Neural progenitor cell (in vitro differentiated cells): ENCODE measurements around the gene XPNPEP3. TPM values are rescaled to one million over a fixed set of nuclear protein-coding genes. Genes with fewer than 3 reads are reported as not detected.
A peak's percentile ranks its signal among the peaks of the same experiment; 100 is the strongest.
"Not testable (repeated sequence)": the region's sequence is repeated elsewhere in the genome, so short reads cannot be mapped to it uniquely, and the experiment has no call there.

Experiments
- DNase-seq: peaks from one replicate; pipeline ENCODE4 v3.0.0-alpha.2; 2016; ENCODE audit warnings: low spot score
- H2AFZ ChIP-seq: fragments of 200-600 bp; sonication (generic); replicated peaks from 2 replicates; pipeline ENCODE4 v1.6.1; 2016; ENCODE audit warnings: antibody characterized with exemption
- H3F3A ChIP-seq: fragments of 200-600 bp; sonication (generic); 2 replicates; pipeline ENCODE4 v1.6.1; 2016; ENCODE audit warnings: antibody characterized with exemption, low read depth
- H3K27ac ChIP-seq: fragments of 200-600 bp; sonication (generic); 2 replicates; pipeline ENCODE4 v1.5.1; 2016; ENCODE audit warnings: mild to moderate bottlenecking
- H3K27me3 ChIP-seq: fragments of 200-600 bp; sonication (generic); 2 replicates; pipeline ENCODE4 v1.6.1; 2016; ENCODE audit warnings: mild to moderate bottlenecking, moderate library complexity
- H3K36me3 ChIP-seq: fragments of 200-600 bp; sonication (generic); 2 replicates; pipeline ENCODE4 v1.5.1; 2016
- H3K4me1 ChIP-seq: fragments of 200-600 bp; sonication (generic); 2 replicates; pipeline ENCODE4 v1.6.1; 2016; ENCODE audit warnings: mixed run types
- H3K4me2 ChIP-seq: fragments of 200-600 bp; sonication (generic); 2 replicates; pipeline ENCODE4 v1.6.1; 2016
- H3K4me3 ChIP-seq: fragments of 200-600 bp; sonication (generic); 2 replicates; pipeline ENCODE4 v1.5.1; 2016
- H3K79me2 ChIP-seq: fragments of 200-600 bp; sonication (generic); 2 replicates; pipeline ENCODE4 v1.6.1; 2016; ENCODE audit warnings: low read depth
- H3K9ac ChIP-seq: fragments of 200-600 bp; sonication (generic); 2 replicates; pipeline ENCODE4 v1.6.1; 2016
- H3K9me3 ChIP-seq: fragments of 200-600 bp; sonication (generic); 2 replicates; pipeline ENCODE4 v1.5.1; 2016; ENCODE audit warnings: low read depth
- H4K20me1 ChIP-seq: fragments of 200-600 bp; sonication (generic); 2 replicates; pipeline ENCODE4 v1.6.1; 2016; ENCODE audit warnings: low read depth
- H3K27ac Mint-ChIP-seq: 3 replicates; pipeline ENCODE4 v1.8.0; 2021; ENCODE audit warnings: mixed read lengths
- H3K27me3 Mint-ChIP-seq: 2 replicates; pipeline ENCODE4 v1.8.0; 2022; ENCODE audit warnings: low read depth, mild to moderate bottlenecking, inconsistent platforms, moderate library complexity, mixed read lengths; ENCODE audit not compliant: insufficient read depth
- H3K36me3 Mint-ChIP-seq: 3 replicates; pipeline ENCODE4 v1.8.0; 2021; ENCODE audit warnings: mixed read lengths
- H3K4me1 Mint-ChIP-seq: 3 replicates; pipeline ENCODE4 v1.8.0; 2021; ENCODE audit warnings: mixed read lengths
- H3K4me3 Mint-ChIP-seq: 3 replicates; pipeline ENCODE4 v1.8.0; 2021; ENCODE audit warnings: mild to moderate bottlenecking, moderate library complexity, mixed read lengths
- H3K9me3 Mint-ChIP-seq: 3 replicates; pipeline ENCODE4 v1.8.0; 2020; ENCODE audit warnings: mixed read lengths
- EZH2 ChIP-seq: fragments of 200-600 bp; sonication (generic); IDR thresholded peaks from 2 replicates; pipeline ENCODE4 v1.6.1; 2017; ENCODE audit warnings: antibody characterized with exemption, mild to moderate bottlenecking, moderate library complexity
- EZH2phosphoT487 ChIP-seq: fragments of 200-600 bp; sonication (generic); IDR thresholded peaks from 2 replicates; pipeline ENCODE4 v1.6.1; 2017; ENCODE audit warnings: antibody characterized with exemption
- total RNA-seq: library from RNA; depleted of rRNA; stranded (reverse); fragments of >200 nt; gene quantifications from 2 replicates; pipeline ENCODE4 v1.2.3, GENCODE V29; 2015; ENCODE audit warnings: low replicate concordance
- TF ChIP-seq, protein P1 (sequence below): fragments of 200-600 bp; sonication (generic); IDR thresholded peaks from 2 replicates; pipeline ENCODE4 v1.5.1; 2017; ENCODE audit warnings: antibody characterized with exemption, mild to moderate bottlenecking

Gene XPNPEP3
- total RNA-seq, 1 donor from 2014 or later: 21.4 TPM

DNA sequence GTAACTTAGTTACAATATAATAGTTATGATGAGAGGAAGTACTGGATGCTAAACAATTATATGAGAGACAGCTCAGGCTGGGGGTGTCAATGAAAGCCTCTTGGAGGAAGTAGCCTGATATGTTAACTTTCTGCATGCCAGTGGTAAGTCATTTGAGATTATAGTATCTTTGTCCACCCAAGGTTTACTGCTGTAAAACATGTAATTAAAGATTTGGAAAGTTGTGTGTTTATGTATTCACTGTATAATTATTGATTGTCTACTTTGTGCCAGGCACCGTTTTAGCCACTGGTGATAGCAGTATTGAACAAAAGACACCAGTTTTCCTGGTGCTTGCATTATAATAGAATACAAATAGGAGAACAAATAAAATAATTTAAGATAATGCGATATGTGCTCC is 5.6 kb downstream of the XPNPEP3 start:
- Mint-ChIP-seq H3K36me3 (peaks cover 5% of the 10 kb centered on the region), H3K9me3 (no peaks in the 10 kb centered on the region), H3K4me1 (peaks cover 9% of the 10 kb centered on the region), H3K27ac (no peak overlapping the region), H3K4me3 (no peak overlapping the region), H3K27me3 (peaks cover 2% of the 10 kb centered on the region)
- Histone ChIP-seq H4K20me1 (peaks cover 3% of the 10 kb centered on the region), H3K36me3 (no peaks in the 10 kb centered on the region), H3K79me2 (peaks cover 80% of the 10 kb centered on the region), H3F3A (peaks cover 9% of the 10 kb centered on the region), H3K27me3 (no peaks in the 10 kb centered on the region), H3K4me1 (peaks cover 8% of the 10 kb centered on the region), H3K27ac (no peak overlapping the region), H3K4me3 (no peak overlapping the region), H3K9me3 (no peaks in the 10 kb centered on the region), H2AFZ (no peak overlapping the region), H3K4me2 (no peak overlapping the region), H3K9ac (no peak overlapping the region)
- TF ChIP-seq EZH2phosphoT487 (no peak), EZH2 (no peak)
- TF ChIP-seq, protein P1, sequence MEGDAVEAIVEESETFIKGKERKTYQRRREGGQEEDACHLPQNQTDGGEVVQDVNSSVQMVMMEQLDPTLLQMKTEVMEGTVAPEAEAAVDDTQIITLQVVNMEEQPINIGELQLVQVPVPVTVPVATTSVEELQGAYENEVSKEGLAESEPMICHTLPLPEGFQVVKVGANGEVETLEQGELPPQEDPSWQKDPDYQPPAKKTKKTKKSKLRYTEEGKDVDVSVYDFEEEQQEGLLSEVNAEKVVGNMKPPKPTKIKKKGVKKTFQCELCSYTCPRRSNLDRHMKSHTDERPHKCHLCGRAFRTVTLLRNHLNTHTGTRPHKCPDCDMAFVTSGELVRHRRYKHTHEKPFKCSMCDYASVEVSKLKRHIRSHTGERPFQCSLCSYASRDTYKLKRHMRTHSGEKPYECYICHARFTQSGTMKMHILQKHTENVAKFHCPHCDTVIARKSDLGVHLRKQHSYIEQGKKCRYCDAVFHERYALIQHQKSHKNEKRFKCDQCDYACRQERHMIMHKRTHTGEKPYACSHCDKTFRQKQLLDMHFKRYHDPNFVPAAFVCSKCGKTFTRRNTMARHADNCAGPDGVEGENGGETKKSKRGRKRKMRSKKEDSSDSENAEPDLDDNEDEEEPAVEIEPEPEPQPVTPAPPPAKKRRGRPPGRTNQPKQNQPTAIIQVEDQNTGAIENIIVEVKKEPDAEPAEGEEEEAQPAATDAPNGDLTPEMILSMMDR: no peak
- DNase-seq: no peak

DNA sequence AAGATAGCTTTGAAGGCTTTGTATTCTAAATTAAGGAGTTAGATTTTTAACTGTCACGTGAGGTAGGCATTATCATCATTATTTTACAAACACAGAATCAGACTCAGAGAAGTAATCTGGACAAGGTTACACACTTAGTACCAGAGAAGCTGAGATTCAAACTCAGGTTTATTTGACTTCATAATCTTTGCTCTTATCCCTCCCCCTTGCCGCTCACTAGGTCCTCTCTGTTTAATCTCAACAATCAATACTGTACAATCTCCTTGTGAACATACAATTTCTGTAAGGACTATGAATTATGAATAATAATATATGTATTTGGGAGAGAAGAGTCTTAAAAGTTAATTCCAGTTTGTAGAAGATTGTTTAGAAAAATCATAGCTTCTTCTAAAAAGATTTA is 10.2 kb downstream of the XPNPEP3 start:
- H3K79me2 ChIP-seq: peaks cover 35% of the 10 kb centered on the region
- no peak for TF ChIP-seq EZH2phosphoT487
- TF ChIP-seq, protein P1: no peak
- no peak for TF ChIP-seq EZH2
- no peak overlapping the region for H3K4me2 ChIP-seq
- no peak overlapping the region for H2AFZ ChIP-seq
- peaks cover 3% of the 10 kb centered on the region for H4K20me1 ChIP-seq
- no peaks in the 10 kb centered on the region for H3K9me3 Mint-ChIP-seq
- no peak overlapping the region for H3K4me3 Mint-ChIP-seq
- no peak for DNase-seq
- no peaks in the 10 kb centered on the region for H3K4me1 ChIP-seq
- H3K36me3 Mint-ChIP-seq: peaks cover 3% of the 10 kb centered on the region
- H3K9me3 ChIP-seq: no peaks in the 10 kb centered on the region
- H3F3A ChIP-seq: peaks cover 9% of the 10 kb centered on the region
- no peaks in the 10 kb centered on the region for H3K4me1 Mint-ChIP-seq
- H3K27me3 ChIP-seq: no peaks in the 10 kb centered on the region
- H3K9ac ChIP-seq: no peak overlapping the region
- H3K27ac ChIP-seq: no peak overlapping the region
- H3K4me3 ChIP-seq: no peak overlapping the region
- peaks cover 2% of the 10 kb centered on the region for H3K27me3 Mint-ChIP-seq
- H3K36me3 ChIP-seq: peaks cover 7% of the 10 kb centered on the region
- no peak overlapping the region for H3K27ac Mint-ChIP-seq

DNA sequence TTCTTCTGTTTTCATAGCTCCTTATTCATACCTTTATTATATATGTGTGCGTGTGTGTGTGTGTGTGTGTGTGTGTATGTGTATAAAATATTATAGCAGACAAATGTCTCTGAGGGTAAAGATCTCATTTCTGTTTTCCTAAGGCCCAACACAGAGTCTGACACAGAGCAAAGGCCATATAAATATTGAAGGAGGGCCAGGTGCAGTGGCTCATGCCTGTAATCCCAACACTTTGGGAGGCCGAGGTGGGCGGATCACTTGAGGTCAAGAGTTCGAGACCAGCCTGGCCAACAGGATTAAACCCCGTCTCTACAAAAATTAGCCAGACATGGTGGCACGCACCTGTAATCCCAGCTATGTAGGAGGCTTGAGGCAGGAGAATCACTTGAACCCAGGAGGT is 11.4 kb downstream of the XPNPEP3 start:
- H3K9me3 Mint-ChIP-seq, H3K9me3 ChIP-seq, H3K4me1 ChIP-seq, H2AFZ ChIP-seq, H3K9ac ChIP-seq, H3K4me1 Mint-ChIP-seq, H3K27ac Mint-ChIP-seq, H3K27ac ChIP-seq, H3K27me3 Mint-ChIP-seq, H3K4me3 ChIP-seq, H4K20me1 ChIP-seq, H3F3A ChIP-seq, H3K4me3 Mint-ChIP-seq, H3K36me3 ChIP-seq, H3K36me3 Mint-ChIP-seq, H3K4me2 ChIP-seq, H3K27me3 ChIP-seq, DNase-seq: not testable (repeated sequence)
- peaks cover 23% of the 10 kb centered on the region for H3K79me2 ChIP-seq

DNA sequence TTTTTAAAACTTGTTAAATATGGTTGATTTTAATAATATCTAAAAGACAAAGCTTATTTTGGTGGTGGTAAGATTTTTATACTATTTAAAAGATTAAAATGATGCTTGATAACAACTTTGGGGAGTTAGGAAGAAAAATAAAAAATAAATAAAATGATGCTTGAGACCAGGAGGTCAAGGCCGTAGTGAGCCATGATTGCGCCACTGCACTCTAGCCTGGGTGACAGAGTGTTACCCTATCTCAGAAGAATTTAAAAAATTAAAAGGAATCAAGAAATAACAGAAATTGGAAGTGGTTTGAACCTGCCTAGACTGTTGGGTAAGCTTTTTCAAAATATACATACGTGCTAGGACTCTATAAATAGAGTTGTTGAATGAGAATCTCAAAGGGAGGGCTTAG is 17.1 kb downstream of the XPNPEP3 start:
- peaks cover 10% of the 10 kb centered on the region for H3K36me3 ChIP-seq
- no peak overlapping the region for H3K4me3 Mint-ChIP-seq
- DNase-seq: no peak
- H3K4me1 ChIP-seq: no peaks in the 10 kb centered on the region
- no peak overlapping the region for H3K27ac ChIP-seq
- H3F3A ChIP-seq: no peaks in the 10 kb centered on the region
- H2AFZ ChIP-seq: no peak overlapping the region
- H3K27me3 ChIP-seq: no peaks in the 10 kb centered on the region
- H3K9me3 Mint-ChIP-seq: no peaks in the 10 kb centered on the region
- no peaks in the 10 kb centered on the region for H3K4me1 Mint-ChIP-seq
- no peaks in the 10 kb centered on the region for H3K9me3 ChIP-seq
- peaks cover 3% of the 10 kb centered on the region for H3K36me3 Mint-ChIP-seq
- no peaks in the 10 kb centered on the region for H3K79me2 ChIP-seq
- H3K27ac Mint-ChIP-seq: no peak overlapping the region
- no peaks in the 10 kb centered on the region for H4K20me1 ChIP-seq
- peak overlapping the region; percentile 23 for H3K9ac ChIP-seq
- H3K4me2 ChIP-seq: no peak overlapping the region
- no peak overlapping the region for H3K4me3 ChIP-seq
- TF ChIP-seq EZH2 (no peak), EZH2phosphoT487 (no peak)
- TF ChIP-seq, protein P1: no peak
- no peaks in the 10 kb centered on the region for H3K27me3 Mint-ChIP-seq
